IMR-90 (cell line): ENCODE data around the gene SAMD8. TPM values are rescaled to one million over a fixed set of nuclear protein-coding genes. Genes with fewer than 3 reads are reported as not detected.

ENCODE experiments used
- ATAC-seq: fragments of 200-7000 bp; cut with Tn5 transposase; 2 replicates; pipeline ENCODE4 v1.9.1; 2020; ENCODE audit warnings: low read depth, mild to moderate bottlenecking, moderate library complexity
- BruUV-seq: library from RNA; stranded (reverse); fragments of 400-500 nt; replicated peaks from 2 replicates; lab custom pipeline; 2021; lab: Mats Ljungman, UMichigan
- CTCF ChIA-PET: fragments of 300-600 bp; formaldehyde crosslinking; extraction: SDS; loops from one replicate; lab custom pipeline; 2021; ENCODE audit warnings: antibody characterized with exemption; lab: Yijun Ruan, JAX
- POLR2A ChIA-PET: fragments of 300-600 bp; sonication (Branson Sonifier 250); formaldehyde crosslinking; loops from one replicate; lab custom pipeline; 2022; ENCODE audit warnings: antibody characterized with exemption; ENCODE audit not compliant: unreplicated experiment; lab: Charles Lee
- DNase-seq: peaks from one replicate; pipeline ENCODE4 v3.0.0; 2013
- H2AFZ ChIP-seq: replicated peaks from 2 replicates; pipeline ENCODE3; 2013; ENCODE audit warnings: low read length, mild to moderate bottlenecking; ENCODE audit not compliant: poor library complexity
- H2AK5ac ChIP-seq: 2 replicates; pipeline ENCODE4 v1.6.1; 2013; ENCODE audit warnings: low read depth, low read length, inconsistent platforms
- H2AK9ac ChIP-seq: replicated peaks from 2 replicates; pipeline ENCODE3; 2013; ENCODE audit warnings: mild to moderate bottlenecking, low read depth, low read length, moderate library complexity; ENCODE audit not compliant: poor library complexity
- H2BK120ac ChIP-seq: 2 replicates; pipeline ENCODE4 v1.6.1; 2013; ENCODE audit warnings: low read depth, low read length, inconsistent platforms
- H2BK15ac ChIP-seq: 3 replicates; pipeline ENCODE4 v1.6.1; 2013; ENCODE audit warnings: low read depth, low read length, inconsistent platforms
- H2BK20ac ChIP-seq: 2 replicates; pipeline ENCODE4 v1.6.1; 2013; ENCODE audit warnings: low read depth, mild to moderate bottlenecking, inconsistent platforms, low read length, moderate library complexity
- H2BK5ac ChIP-seq: 2 replicates; pipeline ENCODE4 v1.6.1; 2013; ENCODE audit warnings: mild to moderate bottlenecking, low read depth, low read length, inconsistent platforms; ENCODE audit not compliant: poor library complexity, severe bottlenecking
- H3K14ac ChIP-seq: replicated peaks from 2 replicates; pipeline ENCODE4 v1.6.1; 2013; ENCODE audit warnings: low read depth, low read length, inconsistent platforms
- H3K18ac ChIP-seq: 2 replicates; pipeline ENCODE4 v1.6.1; 2013; ENCODE audit warnings: low read depth, low read length, control low read depth
- H3K23ac ChIP-seq: 2 replicates; pipeline ENCODE4 v1.6.1; 2013; ENCODE audit warnings: low read depth, low read length, inconsistent platforms
- H3K27ac ChIP-seq: 2 replicates; pipeline ENCODE4 v1.5.1; 2013; ENCODE audit warnings: mild to moderate bottlenecking, control low read depth, low read length; ENCODE audit not compliant: insufficient read depth
- H3K27me3 ChIP-seq: 2 replicates; pipeline ENCODE4 v1.6.1; 2013; ENCODE audit warnings: low read length; ENCODE audit not compliant: control insufficient read depth, insufficient read depth
- H3K36me3 ChIP-seq: 2 replicates; pipeline ENCODE4 v1.6.1; 2013; ENCODE audit warnings: low read length, mixed read lengths; ENCODE audit not compliant: control insufficient read depth, insufficient read depth
- H3K4ac ChIP-seq: 2 replicates; pipeline ENCODE4 v1.6.1; 2013; ENCODE audit warnings: low read depth, low read length, inconsistent platforms
- H3K4me1 ChIP-seq: 2 replicates; pipeline ENCODE4 v1.6.1; 2013; ENCODE audit warnings: low read length, mixed read lengths; ENCODE audit not compliant: control insufficient read depth, insufficient read depth
- H3K4me2 ChIP-seq: 2 replicates; pipeline ENCODE4 v1.6.1; 2013; ENCODE audit warnings: low read depth, mild to moderate bottlenecking, control low read depth, low read length, moderate library complexity
- H3K4me3 ChIP-seq: 2 replicates; pipeline ENCODE4 v1.5.1; 2013; ENCODE audit warnings: low read depth, mild to moderate bottlenecking, control low read depth, low read length, moderate library complexity; ENCODE audit not compliant: insufficient read depth
- H3K56ac ChIP-seq: 2 replicates; pipeline ENCODE4 v1.6.1; 2013; ENCODE audit warnings: low read length, inconsistent platforms; ENCODE audit not compliant: insufficient read depth; ENCODE audit errors: extremely low read depth
- H3K79me1 ChIP-seq, 2 experiments: 2 replicates each; pipeline ENCODE4 v1.6.1; 2013; ENCODE audit warnings: low read length in 2 of 2, inconsistent platforms in 1 of 2, low read depth in 1 of 2
- H3K9ac ChIP-seq: 2 replicates; pipeline ENCODE4 v1.6.1; 2013; ENCODE audit warnings: low read depth, low read length, control low read depth
- H3K9me1 ChIP-seq: 2 replicates; pipeline ENCODE4 v1.6.1; 2013; ENCODE audit warnings: low read length, inconsistent platforms; ENCODE audit not compliant: insufficient read depth
- H3K9me3 ChIP-seq: 2 replicates; pipeline ENCODE4 v1.6.1; 2013; ENCODE audit warnings: low read length; ENCODE audit not compliant: control insufficient read depth, insufficient read depth
- H4K20me1 ChIP-seq: 2 replicates; pipeline ENCODE4 v1.6.1; 2013; ENCODE audit warnings: low read length, inconsistent platforms; ENCODE audit not compliant: insufficient read depth
- H4K5ac ChIP-seq: 2 replicates; pipeline ENCODE4 v1.6.1; 2013; ENCODE audit warnings: mild to moderate bottlenecking, low read depth, low read length, control low read depth
- H4K8ac ChIP-seq, 2 experiments: 2 replicates each; pipeline ENCODE4 v1.6.1; 2013; ENCODE audit warnings: low read depth in 2 of 2, low read length in 2 of 2, control low read depth in 1 of 2, inconsistent platforms in 1 of 2
- H4K91ac ChIP-seq: 2 replicates; pipeline ENCODE4 v1.6.1; 2013; ENCODE audit warnings: low read depth, low read length, inconsistent platforms; ENCODE audit not compliant: insufficient read depth
- BHLHE40 ChIP-seq: fragments of 150-350 bp; IDR thresholded peaks from 2 replicates; pipeline ENCODE4 v1.6.1; 2016; ENCODE audit warnings: mild to moderate bottlenecking, low read depth, low read length
- CEBPB ChIP-seq: IDR thresholded peaks from 2 replicates; pipeline ENCODE4 v1.6.1; 2012; ENCODE audit warnings: low read depth, low read length, improper control_type of control experiment
- CHD1 ChIP-seq: IDR thresholded peaks from 2 replicates; pipeline ENCODE4 v1.6.1; 2012; ENCODE audit warnings: low read depth, low read length, improper control_type of control experiment
- FOS ChIP-seq: fragments of 150-350 bp; IDR thresholded peaks from 2 replicates; pipeline ENCODE4 v1.6.1; 2016; ENCODE audit warnings: low read depth, low read length
- MAFK ChIP-seq: IDR thresholded peaks from 2 replicates; pipeline ENCODE4 v1.6.1; 2012; ENCODE audit warnings: low read depth, low read length, improper control_type of control experiment
- MAZ ChIP-seq: IDR thresholded peaks from 2 replicates; pipeline ENCODE4 v1.6.1; 2012; ENCODE audit warnings: low read depth, mild to moderate bottlenecking, low read length, improper control_type of control experiment, moderate library complexity, borderline replicate concordance
- MXI1 ChIP-seq: IDR thresholded peaks from 2 replicates; pipeline ENCODE4 v1.6.1; 2012; ENCODE audit warnings: low read depth, mild to moderate bottlenecking, low read length, moderate library complexity, borderline replicate concordance
- NFE2L2 ChIP-seq: fragments of 150-350 bp; IDR thresholded peaks from 2 replicates; pipeline ENCODE4 v1.6.1; 2016; ENCODE audit warnings: low read depth, mild to moderate bottlenecking, low read length
- POLR2A ChIP-seq: IDR thresholded peaks from 2 replicates; pipeline ENCODE4 v1.6.1; 2012; ENCODE audit warnings: mild to moderate bottlenecking, low read depth, low read length
- RAD21 ChIP-seq: IDR thresholded peaks from 2 replicates; pipeline ENCODE4 v1.6.1; 2012; ENCODE audit warnings: low read length, improper control_type of control experiment
- RCOR1 ChIP-seq: IDR thresholded peaks from 2 replicates; pipeline ENCODE4 v1.6.1; 2012; ENCODE audit warnings: mild to moderate bottlenecking, low read length, improper control_type of control experiment; ENCODE audit not compliant: insufficient replicate concordance
- RFX5 ChIP-seq: IDR thresholded peaks from 2 replicates; pipeline ENCODE4 v1.8.0; 2012; ENCODE audit warnings: low read depth, mild to moderate bottlenecking, low read length, moderate library complexity
- SMC3 ChIP-seq: fragments of 150-350 bp; IDR thresholded peaks from 2 replicates; pipeline ENCODE4 v1.6.1; 2016; ENCODE audit warnings: low read depth, mild to moderate bottlenecking, antibody characterized with exemption, low read length, moderate library complexity
- USF2 ChIP-seq: fragments of 150-350 bp; IDR thresholded peaks from 2 replicates; pipeline ENCODE4 v1.6.1; 2017; ENCODE audit warnings: mild to moderate bottlenecking, antibody characterized with exemption, low read length, low read depth
- WGBS, 2 experiments: methylation state at CpG; one replicate each; pipeline versions ENCODE4 v1.1.5 to v1.1.7; 2013; ENCODE audit warnings: missing lambda C conversion rate in 2 of 2; ENCODE audit not compliant: insufficient read length in 1 of 2; ENCODE audit errors: extremely low coverage in 2 of 2; 5-methylcytosine and 5-hydroxymethylcytosine counted together
- dilution Hi-C: fragments of 300-500 bp; cut with HindIII; formaldehyde crosslinking; loops from one replicate; pipeline ENCODE4 v1.14.3; 2018; ENCODE audit warnings: low sequenced_read_pairs; ENCODE audit not compliant: unreplicated experiment
- in situ Hi-C: fragments of 300-500 bp; cut with MboI; formaldehyde crosslinking; loops from 3 replicates; pipeline ENCODE4 v1.14.3; 2019; ENCODE audit warnings: low sequenced_read_pairs, inconsistent platforms, mixed read lengths
- intact Hi-C: fragments of 100-400 bp; cut with micrococcal nuclease; formaldehyde crosslinking; loops from 2 replicates; pipeline ENCODE4 v1.10.0; 2022
- polyA plus RNA-seq, 3 experiments: library from polyadenylated mRNA; depleted of rRNA; stranded (reverse); fragments of >200 nt; gene quantifications; 2 replicates each; pipeline ENCODE4 v1.2.3, GENCODE V29; 2012; ENCODE audit warnings: low replicate concordance in 1 of 3
- total RNA-seq: library from RNA; depleted of rRNA; stranded (reverse); fragments of >200 nt; gene quantifications from 2 replicates; pipeline ENCODE4 v1.2.3, GENCODE V29; 2012
- TF ChIP-seq, protein P1 (sequence below): fragments of 150-350 bp; IDR thresholded peaks from 2 replicates; pipeline ENCODE4 v1.6.1; 2016; ENCODE audit warnings: low read depth, mild to moderate bottlenecking, low read length, moderate library complexity, borderline replicate concordance
- TF ChIP-seq, protein P2 (sequence below): conservative IDR thresholded peaks from 2 replicates; pipeline ENCODE4 v1.5.1; 2012; ENCODE audit warnings: mild to moderate bottlenecking, low read depth, low read length, improper control_type of control experiment

SAMD8 gene
- total and polyA plus RNA-seq, 2 of the 4 experiments (the other 2 are of a cell fraction), result 10.1 to 28.7 TPM

GRCh38 chr10:75197906-75198305 is 86.5 kb downstream of the SAMD8 start:
- Histone ChIP-seq H3K9ac (no peak overlapping the region), H4K8ac (no peak overlapping the region), H3K4me2 (no peak overlapping the region), H3K9me1 (peaks cover 31% of the 10 kb centered on the region), H3K79me1 (peaks cover 18 to 37% of the 10 kb centered on the region in 2 experiments; a peak in 3 of 4 replicates), H3K18ac (peak overlapping the region; percentile 17; the same call in 1 of the 2 replicates), H2BK120ac (no peak overlapping the region), H2AFZ (no peak overlapping the region), H3K4me3 (no peak overlapping the region), H3K27ac (no peak overlapping the region), H3K27me3 (no peaks in the 10 kb centered on the region), H2AK9ac (peak overlapping the region; percentile 26), H3K36me3 (no peaks in the 10 kb centered on the region), H2BK20ac (no peak overlapping the region), H3K9me3 (0 out of 2 replicates have a peak, but pooled peaks cover 2% of the 10 kb centered on the region), H3K4me1 (peaks cover 26% of the 10 kb centered on the region), H4K5ac (no peak overlapping the region), H2AK5ac (peak overlapping the region; percentile 32), H3K56ac (no peak overlapping the region), H3K14ac (0 out of 2 replicates have a peak overlapping the region, but pooled peaks have one; percentile 3), H2BK15ac (no peak overlapping the region), H3K23ac (no peak overlapping the region), H4K20me1 (peaks cover 9% of the 10 kb centered on the region), H4K91ac (no peak overlapping the region), H2BK5ac (no peak overlapping the region), H3K4ac (peak overlapping the region; percentile 57; the same call in 1 of the 2 replicates)
- no TSS peak for BruUV-seq
- intact Hi-C loops, result no loop called here
- ATAC-seq (no peak), DNase-seq (no peak)
- CTCF ChIA-PET, result no interaction called here
- WGBS, 2 experiments, result no CpG with 5 or more reads among the region's 2 CpGs
- POLR2A ChIA-PET, result no interaction called here
- in situ Hi-C loops, result no loop called here
- TF ChIP-seq BHLHE40, result no peak
- no peak for TF ChIP-seq CHD1
- no peak for TF ChIP-seq RFX5
- TF ChIP-seq, protein P1, sequence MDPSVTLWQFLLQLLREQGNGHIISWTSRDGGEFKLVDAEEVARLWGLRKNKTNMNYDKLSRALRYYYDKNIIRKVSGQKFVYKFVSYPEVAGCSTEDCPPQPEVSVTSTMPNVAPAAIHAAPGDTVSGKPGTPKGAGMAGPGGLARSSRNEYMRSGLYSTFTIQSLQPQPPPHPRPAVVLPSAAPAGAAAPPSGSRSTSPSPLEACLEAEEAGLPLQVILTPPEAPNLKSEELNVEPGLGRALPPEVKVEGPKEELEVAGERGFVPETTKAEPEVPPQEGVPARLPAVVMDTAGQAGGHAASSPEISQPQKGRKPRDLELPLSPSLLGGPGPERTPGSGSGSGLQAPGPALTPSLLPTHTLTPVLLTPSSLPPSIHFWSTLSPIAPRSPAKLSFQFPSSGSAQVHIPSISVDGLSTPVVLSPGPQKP, result no peak
- TF ChIP-seq RAD21, result no peak
- TF ChIP-seq SMC3, result no peak
- no peak for TF ChIP-seq NFE2L2
- TF ChIP-seq FOS, result no peak
- no peak for TF ChIP-seq MAFK
- TF ChIP-seq USF2, result no peak
- TF ChIP-seq, protein P2, sequence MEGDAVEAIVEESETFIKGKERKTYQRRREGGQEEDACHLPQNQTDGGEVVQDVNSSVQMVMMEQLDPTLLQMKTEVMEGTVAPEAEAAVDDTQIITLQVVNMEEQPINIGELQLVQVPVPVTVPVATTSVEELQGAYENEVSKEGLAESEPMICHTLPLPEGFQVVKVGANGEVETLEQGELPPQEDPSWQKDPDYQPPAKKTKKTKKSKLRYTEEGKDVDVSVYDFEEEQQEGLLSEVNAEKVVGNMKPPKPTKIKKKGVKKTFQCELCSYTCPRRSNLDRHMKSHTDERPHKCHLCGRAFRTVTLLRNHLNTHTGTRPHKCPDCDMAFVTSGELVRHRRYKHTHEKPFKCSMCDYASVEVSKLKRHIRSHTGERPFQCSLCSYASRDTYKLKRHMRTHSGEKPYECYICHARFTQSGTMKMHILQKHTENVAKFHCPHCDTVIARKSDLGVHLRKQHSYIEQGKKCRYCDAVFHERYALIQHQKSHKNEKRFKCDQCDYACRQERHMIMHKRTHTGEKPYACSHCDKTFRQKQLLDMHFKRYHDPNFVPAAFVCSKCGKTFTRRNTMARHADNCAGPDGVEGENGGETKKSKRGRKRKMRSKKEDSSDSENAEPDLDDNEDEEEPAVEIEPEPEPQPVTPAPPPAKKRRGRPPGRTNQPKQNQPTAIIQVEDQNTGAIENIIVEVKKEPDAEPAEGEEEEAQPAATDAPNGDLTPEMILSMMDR, result no peak
- TF ChIP-seq MAZ, result no peak
- TF ChIP-seq CEBPB, result no peak
- TF ChIP-seq MXI1, result no peak
- TF ChIP-seq POLR2A, result no peak
- no peak for TF ChIP-seq RCOR1
- dilution Hi-C loops, result no loop called here
